Uterus (tissue), 4 donors: ENCODE data around the gene CNTNAP5. TPM values are rescaled to one million over a fixed set of nuclear protein-coding genes. Genes with fewer than 3 reads are reported as not detected.
"Not testable (repeated sequence)": the region's sequence is repeated elsewhere in the genome, so short reads cannot be mapped to it uniquely, and the experiment has no call there.

Source experiments
- DNase-seq, 2 donors: peaks; one replicate each; pipeline ENCODE4 v3.0.0-alpha.2; 2019 to 2020
- H3K27ac ChIP-seq, 2 donors: fragments of 200-600 bp; sonication (generic); 1 replicate in 1 of 2; 2 replicates in 1 of 2; pipeline ENCODE4 v1.5.1; 2016 to 2018
- H3K27me3 ChIP-seq, 2 donors: fragments of 200-600 bp; sonication (generic); one replicate each; pipeline ENCODE4 v1.5.1; 2018 to 2019; ENCODE audit warnings: control low read depth in 1 of 2
- H3K36me3 ChIP-seq, 2 donors: fragments of 200-600 bp; sonication (generic); one replicate each; pipeline ENCODE4 v1.5.1; 2019; ENCODE audit warnings: control low read depth in 1 of 2
- H3K4me1 ChIP-seq, 2 donors: fragments of 200-600 bp; sonication (generic); one replicate each; pipeline ENCODE4 v1.5.1; 2018 to 2019; ENCODE audit warnings: control low read depth in 1 of 2
- H3K4me3 ChIP-seq, 2 donors: fragments of 200-600 bp; sonication (generic); 1 replicate in 1 of 2; 2 replicates in 1 of 2; pipeline ENCODE4 v1.5.1; 2018 to 2019; ENCODE audit warnings: mild to moderate bottlenecking in 1 of 2
- H3K9me3 ChIP-seq, 2 donors: fragments of 200-600 bp; sonication (generic); one replicate each; pipeline ENCODE4 v1.5.1; 2019; ENCODE audit warnings: control low read depth in 1 of 2
- POLR2A ChIP-seq, 2 donors: fragments of 450-650 bp; IDR thresholded peaks; one replicate each; pipeline ENCODE4 v1.6.1; 2016; ENCODE audit warnings: antibody characterized with exemption in 2 of 2, mild to moderate bottlenecking in 1 of 2, moderate library complexity in 1 of 2
- intact Hi-C: fragments of 100-400 bp; cut with DNase I; formaldehyde crosslinking; loops from one replicate; pipeline ENCODE4 v1.15.1; 2023; ENCODE audit warnings: low total_unique reads
- total RNA-seq, 4 donors: library from RNA; depleted of rRNA in 3 of 4; stranded (reverse); fragments of >200 nt in 3 of 4; gene quantifications; one replicate each; pipeline versions ENCODE4 v1.1.0 to v1.2.4, GENCODE V29; 2014 to 2023
- TF ChIP-seq, protein P1 (sequence below), 4 experiments: fragments of 200-600 bp in 2 of 4; fragments of 450-650 bp in 2 of 4; sonication (generic) in 2 of 4; IDR thresholded peaks; one replicate each; pipeline ENCODE4 v1.5.1; 2016 to 2019; ENCODE audit warnings: antibody characterized with exemption in 4 of 4, mild to moderate bottlenecking in 2 of 4, moderate library complexity in 1 of 4
- donor health status: DM: yes; HTN: yes; CAD: no.

CNTNAP5 gene
- total RNA-seq, 4 donors from 2014 or later: 1.4 TPM; not detected in 3

DNA sequence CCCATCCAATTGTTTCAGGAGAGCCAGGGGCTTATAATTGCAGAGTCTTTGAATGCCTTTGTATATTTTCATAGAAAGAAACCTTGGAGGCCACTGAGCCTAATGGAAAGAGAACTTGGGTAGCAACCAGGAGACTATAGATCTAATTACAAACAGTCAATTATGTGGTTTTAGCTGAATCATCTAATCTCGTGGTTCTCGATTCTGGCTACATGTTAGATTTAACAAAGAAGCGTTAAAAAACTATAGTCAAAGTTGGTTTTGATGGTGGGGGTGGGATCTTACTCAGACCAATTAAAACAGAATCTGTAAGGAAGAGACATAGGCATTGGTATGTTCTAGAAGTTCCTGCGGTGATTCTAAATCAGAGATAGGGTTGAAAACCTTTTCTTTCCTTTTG, 344.1 kb downstream of the CNTNAP5 start:
- Histone ChIP-seq H3K36me3 (no peaks in the 10 kb centered on the region), H3K27me3 (no peaks in the 10 kb centered on the region), H3K4me1 (no peaks in the 10 kb centered on the region), H3K4me3 (no peak overlapping the region), H3K27ac (no peak overlapping the region), H3K9me3 (no peaks in the 10 kb centered on the region)
- intact Hi-C loops: no loop called here
- no peak for DNase-seq
- TF ChIP-seq POLR2A (IDR thresholded peaks at IDR 0.05): no peak
- TF ChIP-seq, protein P1, sequence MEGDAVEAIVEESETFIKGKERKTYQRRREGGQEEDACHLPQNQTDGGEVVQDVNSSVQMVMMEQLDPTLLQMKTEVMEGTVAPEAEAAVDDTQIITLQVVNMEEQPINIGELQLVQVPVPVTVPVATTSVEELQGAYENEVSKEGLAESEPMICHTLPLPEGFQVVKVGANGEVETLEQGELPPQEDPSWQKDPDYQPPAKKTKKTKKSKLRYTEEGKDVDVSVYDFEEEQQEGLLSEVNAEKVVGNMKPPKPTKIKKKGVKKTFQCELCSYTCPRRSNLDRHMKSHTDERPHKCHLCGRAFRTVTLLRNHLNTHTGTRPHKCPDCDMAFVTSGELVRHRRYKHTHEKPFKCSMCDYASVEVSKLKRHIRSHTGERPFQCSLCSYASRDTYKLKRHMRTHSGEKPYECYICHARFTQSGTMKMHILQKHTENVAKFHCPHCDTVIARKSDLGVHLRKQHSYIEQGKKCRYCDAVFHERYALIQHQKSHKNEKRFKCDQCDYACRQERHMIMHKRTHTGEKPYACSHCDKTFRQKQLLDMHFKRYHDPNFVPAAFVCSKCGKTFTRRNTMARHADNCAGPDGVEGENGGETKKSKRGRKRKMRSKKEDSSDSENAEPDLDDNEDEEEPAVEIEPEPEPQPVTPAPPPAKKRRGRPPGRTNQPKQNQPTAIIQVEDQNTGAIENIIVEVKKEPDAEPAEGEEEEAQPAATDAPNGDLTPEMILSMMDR (IDR thresholded peaks at IDR 0.05): no peak

DNA sequence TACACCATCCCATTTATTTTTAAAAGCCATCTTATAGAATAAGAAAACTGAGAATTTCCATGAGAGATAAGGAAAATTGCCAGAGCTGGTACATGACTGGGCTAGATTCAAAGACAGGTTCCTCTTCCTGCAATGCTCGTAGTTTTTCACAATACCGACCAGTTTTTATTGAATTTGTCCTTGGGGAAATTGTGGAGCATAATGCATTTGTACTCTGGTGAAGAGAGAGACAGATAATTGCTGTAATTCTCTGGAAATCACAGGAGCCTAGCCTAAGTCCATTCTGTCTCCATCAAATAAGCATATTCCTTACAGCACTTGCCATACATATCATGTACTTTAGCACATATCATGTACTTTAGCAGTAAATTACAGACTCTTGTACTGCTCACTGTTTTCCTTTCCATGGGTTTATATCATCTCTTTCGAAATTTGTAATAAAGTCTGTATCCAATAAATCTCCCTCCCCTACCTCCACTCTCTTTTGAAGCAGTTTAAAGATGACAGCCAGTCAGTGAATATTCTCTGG, 355.2 kb downstream of the CNTNAP5 start:
- intact Hi-C loops: no loop called here
- TF ChIP-seq POLR2A (IDR thresholded peaks at IDR 0.05): no peak
- Histone ChIP-seq H3K4me3 (no peak overlapping the region), H3K27ac (no peak overlapping the region), H3K27me3 (no peaks in the 10 kb centered on the region), H3K36me3 (no peaks in the 10 kb centered on the region), H3K9me3 (no peaks in the 10 kb centered on the region), H3K4me1 (no peaks in the 10 kb centered on the region)
- no peak for DNase-seq

DNA sequence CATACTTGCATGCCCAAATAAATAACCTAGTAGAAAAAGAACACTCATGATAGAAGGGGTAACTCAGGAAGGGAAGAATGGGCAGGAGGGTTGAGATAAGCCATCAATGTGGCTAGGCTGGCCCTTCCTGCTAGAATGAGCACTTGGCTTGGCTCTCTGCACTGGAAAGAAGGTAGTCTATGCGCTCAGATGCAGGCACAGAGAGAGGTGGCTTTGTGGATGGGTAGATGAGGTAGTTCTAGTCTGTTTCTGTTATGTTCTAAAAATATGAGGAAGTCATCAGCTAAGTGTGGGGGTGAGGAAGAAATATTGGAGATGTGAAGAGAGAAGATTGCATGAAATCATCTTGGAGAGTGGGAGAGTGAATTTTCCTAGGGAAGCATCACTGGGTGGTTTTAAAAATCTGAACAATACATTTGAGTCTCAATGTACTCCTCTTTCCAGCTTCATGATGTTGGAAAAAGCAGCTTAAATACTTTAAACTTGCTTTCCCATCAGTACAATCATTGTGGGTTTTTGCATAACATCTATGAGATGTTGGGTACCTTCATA, 357.1 kb downstream of the CNTNAP5 start:
- Histone ChIP-seq H3K27me3 (no peaks in the 10 kb centered on the region), H3K9me3 (no peaks in the 10 kb centered on the region), H3K36me3 (no peaks in the 10 kb centered on the region), H3K4me3 (no peak overlapping the region), H3K4me1 (no peaks in the 10 kb centered on the region), H3K27ac (no peak overlapping the region)
- DNase-seq: no peak
- intact Hi-C loops: no loop called here
- no peak for TF ChIP-seq POLR2A (IDR thresholded peaks at IDR 0.05)
- TF ChIP-seq, protein P1 (IDR thresholded peaks at IDR 0.05): no peak

DNA sequence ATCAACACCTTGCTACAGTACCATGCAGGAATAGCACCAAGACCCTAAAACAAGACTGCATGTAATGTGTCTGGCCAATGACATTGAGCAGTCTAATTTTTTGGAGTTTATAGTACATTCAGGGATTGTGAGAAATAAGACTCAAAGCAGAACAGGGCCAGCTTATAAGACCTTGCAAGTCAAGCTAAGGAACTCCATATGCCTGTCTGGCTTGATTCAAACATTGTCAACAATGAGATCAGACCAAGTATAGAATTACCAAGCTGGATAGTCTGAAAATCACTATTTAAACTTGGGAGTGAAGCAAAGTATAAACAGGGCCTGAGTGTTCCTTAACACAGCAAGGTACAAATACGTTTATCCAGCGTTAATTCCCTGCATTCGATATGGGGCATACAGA, 370.9 kb downstream of the CNTNAP5 start:
- Histone ChIP-seq H3K9me3 (no peaks in the 10 kb centered on the region), H3K4me1 (no peaks in the 10 kb centered on the region), H3K27me3 (no peaks in the 10 kb centered on the region), H3K4me3 (no peak overlapping the region), H3K27ac (no peak overlapping the region), H3K36me3 (no peaks in the 10 kb centered on the region)
- intact Hi-C loops: no loop called here
- no peak for DNase-seq
- TF ChIP-seq, protein P1 (IDR thresholded peaks at IDR 0.05): no peak
- no peak for TF ChIP-seq POLR2A (IDR thresholded peaks at IDR 0.05)

DNA sequence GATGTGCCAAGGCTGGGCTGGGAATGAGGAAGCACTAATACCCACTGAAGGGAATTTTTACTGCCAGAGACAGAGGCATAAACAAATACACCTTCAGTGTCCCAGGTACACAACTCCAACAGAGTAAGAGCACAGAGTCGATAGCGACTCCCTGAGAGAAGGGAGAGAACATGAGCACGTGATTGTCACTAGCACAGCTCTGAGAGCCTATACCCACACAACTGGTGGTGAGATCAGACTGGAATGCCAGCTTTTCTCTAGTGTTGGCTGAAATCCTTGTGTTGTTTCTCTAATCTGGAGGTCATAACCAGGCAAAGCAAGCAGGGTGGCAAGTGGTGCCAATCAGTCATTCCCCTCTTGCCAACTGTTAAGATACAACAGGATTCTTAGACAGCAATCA, 377.2 kb downstream of the CNTNAP5 start:
- H3K4me1 ChIP-seq: no peaks in the 10 kb centered on the region
- H3K36me3 ChIP-seq: no peaks in the 10 kb centered on the region
- DNase-seq: no peak
- no peak overlapping the region for H3K4me3 ChIP-seq
- TF ChIP-seq POLR2A (IDR thresholded peaks at IDR 0.05): no peak
- TF ChIP-seq, protein P1 (IDR thresholded peaks at IDR 0.05): no peak
- no peak overlapping the region for H3K27ac ChIP-seq
- intact Hi-C loops: no loop called here
- H3K27me3 ChIP-seq: no peaks in the 10 kb centered on the region
- no peaks in the 10 kb centered on the region for H3K9me3 ChIP-seq

DNA sequence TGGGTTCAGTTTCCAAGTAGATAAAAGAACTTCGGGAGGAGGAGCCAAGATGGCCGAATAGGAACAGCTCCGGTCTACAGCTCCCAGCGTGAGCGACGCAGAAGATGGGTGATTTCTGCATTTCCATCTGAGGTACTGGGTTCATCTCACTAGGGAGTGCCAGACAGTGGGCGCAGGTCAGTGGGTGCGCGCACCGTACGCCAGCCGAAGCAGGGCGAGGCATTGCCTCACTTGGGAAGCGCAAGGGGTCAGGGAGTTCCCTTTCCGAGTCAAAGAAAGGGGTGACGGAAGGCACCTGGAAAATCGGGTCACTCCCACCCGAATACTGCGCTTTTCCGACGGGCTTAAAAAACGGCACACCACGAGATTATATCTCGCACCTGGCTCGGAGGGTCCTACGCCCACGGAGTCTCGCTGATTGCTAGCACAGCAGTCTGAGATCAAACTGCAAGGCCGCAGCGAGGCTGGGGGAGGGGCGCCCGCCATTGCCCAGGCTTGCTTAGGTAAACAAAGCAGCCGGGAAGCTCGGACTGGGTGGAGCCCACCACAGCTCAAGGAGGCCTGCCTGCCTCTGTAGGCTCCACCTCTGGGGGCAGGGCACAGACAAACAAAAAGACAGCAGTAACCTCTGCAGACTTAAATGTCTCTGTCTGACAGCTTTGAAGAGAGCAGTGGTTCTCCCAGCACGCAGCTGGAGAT, 382.9 kb downstream of the CNTNAP5 start:
- H3K9me3 ChIP-seq, intact Hi-C loops, H3K4me3 ChIP-seq, H3K36me3 ChIP-seq, H3K4me1 ChIP-seq, H3K27ac ChIP-seq, H3K27me3 ChIP-seq, DNase-seq: not testable (repeated sequence)
